NB4 (cell line): ENCODE data around the gene POLR2L.

Experiments
- CTCF ChIP-seq: IDR thresholded peaks from one replicate; pipeline ENCODE4 v1.5.1; 2012; ENCODE audit warnings: low read depth, low read length
- POLR2A ChIP-seq: IDR thresholded peaks from 2 replicates; pipeline ENCODE4 v1.6.1; 2011; ENCODE audit warnings: mild to moderate bottlenecking; ENCODE audit not compliant: insufficient read length; ENCODE audit errors: extremely low read depth
- TF ChIP-seq, protein P1 (sequence below): IDR thresholded peaks from 2 replicates; pipeline ENCODE4 v1.6.1; 2011; ENCODE audit warnings: low read depth, low read length

GRCh38 chr11:800473-800872 lies 41.9 kb downstream of the POLR2L start:
- TF ChIP-seq POLR2A (no peak), CTCF (no peak)
- TF ChIP-seq, protein P1, sequence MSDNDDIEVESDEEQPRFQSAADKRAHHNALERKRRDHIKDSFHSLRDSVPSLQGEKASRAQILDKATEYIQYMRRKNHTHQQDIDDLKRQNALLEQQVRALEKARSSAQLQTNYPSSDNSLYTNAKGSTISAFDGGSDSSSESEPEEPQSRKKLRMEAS, result no peak
